ENCODE measurements around the gene MPZ.
"Not testable (repeated sequence)": the region's sequence is repeated elsewhere in the genome, so short reads cannot be mapped to it uniquely, and the experiment has no call there.

Gene MPZ

GRCh38 chr1:161255302-161255701 lies 54.5 kb downstream of the MPZ start:
- DNase-seq (ENCODE audit: low spot score), result not testable (repeated sequence)
